Stimulated activated CD8-positive, alpha-beta memory T cell treated with anti-CD3 and anti-CD28 coated beads, Interleukin-4, amount 100 ng/mL, for 1 hour (primary cell): Measurements from ENCODE around the gene CHKA.

ENCODE experiments used
- DNase-seq, 2 donors: peaks; one replicate each; pipeline ENCODE4 v3.0.0-alpha.2; 2020; ENCODE audit warnings: low read depth in 2 of 2, low spot score in 1 of 2

The CHKA gene

DNA sequence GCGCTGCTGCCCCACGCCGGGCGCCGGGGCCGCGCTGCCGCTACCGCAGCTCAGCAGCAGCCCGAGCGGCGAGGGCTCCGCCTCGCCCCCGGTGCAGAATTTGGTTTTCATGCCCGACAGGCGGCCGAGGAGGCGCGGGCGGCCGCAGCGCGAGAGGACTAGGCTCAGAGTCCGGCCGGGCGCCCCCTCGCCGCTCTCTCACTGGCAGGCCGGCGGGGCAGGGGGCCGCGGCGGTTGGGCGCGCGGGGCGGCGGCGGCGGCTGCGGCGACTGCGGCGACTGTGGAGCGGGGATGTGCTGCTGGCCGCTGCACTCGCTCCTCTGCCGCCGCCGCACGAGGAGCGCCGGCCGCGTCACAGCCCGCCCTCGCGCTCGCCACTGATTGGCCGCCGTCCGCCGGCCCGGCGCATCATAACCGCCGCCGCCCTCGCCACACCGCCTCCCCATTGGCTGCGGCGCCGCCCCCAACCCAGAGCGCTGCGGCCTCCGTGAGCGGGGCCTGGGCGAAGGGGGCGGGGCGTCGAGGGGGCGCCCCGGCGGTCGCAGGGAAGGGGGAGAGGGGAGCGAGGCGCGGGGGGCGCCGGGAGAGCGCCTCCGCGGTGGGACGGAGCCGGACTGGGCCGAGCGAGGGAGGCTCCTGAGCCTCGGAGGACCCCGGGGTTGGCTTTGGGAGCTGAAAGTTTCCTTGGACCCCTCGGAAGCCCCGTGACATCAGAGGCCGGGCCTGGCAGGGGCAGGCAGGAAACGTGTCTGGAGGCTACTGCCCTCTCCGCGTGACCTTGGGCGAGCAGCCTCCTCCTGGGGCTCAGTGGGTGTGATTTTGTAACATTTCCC lies at the start of gene CHKA:
Gene CHKA, minus strand, starts transcription at position 322 of the 833 bp plus-strand sequence. Its CDS starts 211 bp downstream, at position 111.
- peak; percentile 62 to 68 for DNase-seq

- DNase-seq = no peak
Observed at GRCh38 chr11:68169442-68169841, 48.3 kb upstream of the CHKA start.

DNA sequence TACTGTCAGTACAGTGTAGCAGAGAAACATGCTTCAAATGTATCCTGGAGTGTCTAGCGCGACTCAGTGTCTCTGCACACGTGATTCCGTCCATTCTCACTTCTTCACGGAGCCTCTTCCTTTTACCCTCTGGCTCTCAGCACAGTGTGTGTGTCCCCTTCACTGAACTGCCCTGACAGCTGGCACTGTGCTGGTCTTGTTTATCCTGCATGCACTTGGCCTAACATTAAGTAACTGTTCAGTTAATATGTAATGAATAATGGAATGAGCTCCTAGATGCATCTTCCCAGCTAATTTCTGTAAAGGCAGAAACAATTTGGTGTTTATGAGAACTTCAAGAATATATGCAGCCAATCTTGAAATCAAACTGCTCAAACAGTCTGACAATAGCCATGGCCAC lies 47.5 kb upstream of the CHKA start:
- no peak for DNase-seq

DNA sequence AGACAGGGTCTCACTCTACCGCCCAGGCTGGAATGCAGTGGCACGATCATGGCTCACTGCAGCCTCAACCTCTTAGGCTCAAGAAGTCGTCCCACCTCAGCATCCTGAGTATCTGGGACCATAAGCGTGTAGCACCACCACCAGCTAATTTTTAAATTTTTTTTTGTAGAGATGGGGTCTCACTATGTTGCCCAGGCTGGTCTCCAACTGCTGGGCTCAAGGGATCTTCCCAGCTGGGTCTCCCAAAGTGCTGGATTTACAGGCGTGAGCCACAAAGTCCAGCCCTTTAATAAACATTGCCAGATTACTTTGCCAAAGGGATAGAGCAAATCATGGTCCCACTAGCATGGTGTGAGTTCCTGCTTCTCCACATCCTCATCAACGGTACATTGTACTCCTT lies 46.3 kb upstream of the CHKA start:
- no peak for DNase-seq

- DNase-seq = no peak
Observed at GRCh38 chr11:68166969-68167368, 45.8 kb upstream of the CHKA start.

DNA sequence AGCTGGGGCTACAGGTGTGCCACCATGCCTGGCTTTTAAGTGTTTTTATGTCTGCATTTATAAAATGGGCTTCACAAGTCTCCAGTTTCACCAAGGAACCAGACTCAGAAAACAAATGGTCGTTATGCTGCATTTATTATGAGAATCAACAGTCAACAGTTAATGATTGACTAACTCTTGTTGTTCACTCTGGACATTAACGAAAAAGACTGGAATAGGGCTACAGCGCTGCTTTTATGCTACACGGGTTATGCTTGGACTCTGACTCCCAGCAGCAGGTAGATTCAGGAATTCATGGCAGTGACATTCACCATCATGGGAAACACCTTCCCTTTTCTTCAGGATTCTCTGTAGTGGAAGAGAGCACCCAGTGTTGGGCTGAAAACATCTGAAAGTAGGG lies 44.4 kb upstream of the CHKA start:
- DNase-seq = no peak

GRCh38 chr11:68164437-68164836 lies 43.2 kb upstream of the CHKA start:
- no peak for DNase-seq

DNA sequence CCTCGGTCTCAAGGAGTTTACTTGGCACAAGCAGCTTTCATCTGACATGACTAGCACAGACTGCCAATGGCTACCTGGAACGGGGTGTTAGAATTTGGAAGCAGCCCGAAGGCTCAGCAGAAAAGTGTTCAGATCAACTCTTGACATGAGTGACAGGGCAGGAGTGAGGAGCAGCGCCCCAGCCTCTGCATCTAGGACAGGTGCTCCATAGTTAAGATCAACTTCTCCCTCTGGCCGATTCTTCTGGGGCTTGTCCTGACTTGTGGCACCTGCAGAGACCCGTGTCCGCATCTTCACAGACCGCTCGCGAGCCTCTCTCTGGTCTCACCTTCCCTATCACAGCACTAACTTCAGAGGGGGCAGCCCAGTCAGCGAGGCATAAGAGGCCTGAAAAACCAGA lies 42.5 kb upstream of the CHKA start:
- DNase-seq = no peak

DNA sequence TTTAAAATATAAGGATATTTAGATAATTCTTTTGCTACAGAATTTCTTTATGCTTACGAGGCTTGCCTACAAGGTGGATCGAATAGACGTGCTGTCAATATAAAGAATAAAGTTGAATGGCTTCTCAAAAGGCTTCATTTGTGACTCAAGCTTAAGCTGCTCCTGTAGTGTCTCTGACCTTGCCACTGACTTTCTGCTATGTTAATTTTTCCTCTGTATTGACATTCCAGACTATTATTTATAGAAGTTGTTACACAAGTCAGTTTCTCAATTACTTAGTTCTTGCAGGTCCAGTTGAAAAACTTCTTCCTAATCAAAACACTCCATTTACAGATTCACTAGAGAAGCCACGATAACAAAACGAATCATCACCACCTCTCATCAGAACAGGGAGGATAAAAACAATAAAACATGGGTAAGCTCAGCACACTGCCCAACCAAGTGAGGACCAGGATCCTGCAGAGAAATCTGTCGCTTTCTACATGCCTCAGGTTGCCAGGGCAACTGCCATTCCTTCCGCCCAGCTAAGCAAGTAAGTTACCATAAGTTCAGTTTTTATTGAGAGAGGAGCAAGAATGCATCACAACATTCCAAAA lies 39.0 kb upstream of the CHKA start:
- no peak for DNase-seq

GRCh38 chr11:68159665-68160064 lies 38.5 kb upstream of the CHKA start:
- no peak for DNase-seq

DNA sequence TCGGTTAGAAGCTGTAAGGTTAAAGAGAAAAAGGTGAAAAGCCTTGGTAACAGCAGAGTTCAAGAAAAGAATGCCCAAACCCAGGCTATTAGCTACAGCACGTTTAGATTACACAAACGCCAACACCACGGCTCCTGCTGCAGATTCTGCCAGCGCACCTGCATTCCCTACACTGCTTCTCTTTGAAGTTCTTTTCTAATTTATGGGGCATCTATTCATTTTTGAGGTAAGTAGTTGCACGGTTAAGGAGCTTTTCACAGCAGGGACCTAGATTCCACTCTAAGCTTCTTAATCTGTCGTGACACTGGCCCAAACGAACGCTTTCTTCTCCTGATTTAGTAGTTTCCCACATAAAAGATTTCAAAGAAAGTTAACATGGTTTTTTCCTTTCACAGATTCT lies 38.0 kb upstream of the CHKA start:
- DNase-seq = no peak

DNA sequence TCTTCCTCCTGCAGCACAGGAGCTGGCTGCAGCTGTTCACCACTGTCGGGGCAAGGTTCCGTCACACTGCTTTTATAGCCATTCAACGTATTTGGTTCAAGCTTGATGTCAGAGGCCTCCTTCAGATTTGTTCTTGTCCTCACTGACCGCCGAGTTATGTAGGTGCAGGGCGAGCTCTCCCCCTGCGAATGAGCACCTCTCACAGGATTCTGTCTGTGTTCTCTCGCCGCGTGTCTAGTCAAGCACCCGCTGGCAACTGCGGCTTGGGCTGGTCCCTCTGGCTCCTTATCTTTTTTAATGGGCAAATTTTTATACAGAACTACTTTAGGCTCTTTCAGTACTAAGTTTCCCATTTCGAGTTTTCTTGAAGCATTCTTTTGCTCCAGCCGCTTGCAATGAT lies 37.4 kb upstream of the CHKA start:
- no peak for DNase-seq

DNA sequence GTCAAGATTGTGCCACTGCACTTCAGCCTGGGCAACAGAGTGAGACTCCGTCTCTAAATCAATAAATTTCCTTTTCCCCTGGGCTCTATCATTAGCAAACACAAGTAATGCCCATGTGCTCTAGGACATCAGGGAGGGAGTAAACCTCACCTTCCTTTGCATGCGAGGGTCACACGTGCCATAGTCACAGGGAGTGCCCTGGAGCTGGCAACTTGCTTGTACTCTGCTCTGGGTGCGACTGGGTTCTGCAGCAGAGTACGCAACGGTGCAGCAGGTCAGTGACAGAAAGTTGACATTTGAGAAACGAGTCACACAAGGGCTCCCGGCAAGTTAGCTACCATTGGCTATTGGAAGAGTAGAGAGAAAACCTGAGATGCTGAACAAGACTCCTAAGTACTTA lies 32.6 kb upstream of the CHKA start:
- DNase-seq = no peak

DNA sequence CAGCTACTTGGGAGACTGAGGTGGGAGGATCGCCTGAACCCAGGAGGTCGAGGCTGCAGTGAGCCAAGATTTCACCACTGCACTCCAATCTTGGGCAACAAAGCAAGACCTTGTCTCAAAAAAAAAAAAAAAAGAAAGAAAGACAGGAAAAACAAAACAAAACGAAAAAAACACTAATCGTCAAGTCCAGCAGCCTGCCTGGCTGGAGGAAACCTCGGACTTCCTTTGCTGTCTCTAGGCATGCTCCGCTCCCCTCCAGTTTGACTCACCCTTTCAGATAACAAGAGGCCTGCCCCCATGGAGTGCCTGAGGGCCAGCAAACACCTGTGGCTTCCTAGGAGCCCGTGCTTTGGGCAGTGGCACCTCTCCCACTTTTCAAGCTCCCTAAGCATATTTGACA lies 28.8 kb upstream of the CHKA start:
- no peak for DNase-seq

- no peak for DNase-seq
Observed at GRCh38 chr11:68149417-68149816, 28.2 kb upstream of the CHKA start.

GRCh38 chr11:68148879-68149278 lies 27.7 kb upstream of the CHKA start:
- DNase-seq = no peak

- no peak for DNase-seq
Observed at GRCh38 chr11:68148071-68148805, 27.1 kb upstream of the CHKA start.

DNA sequence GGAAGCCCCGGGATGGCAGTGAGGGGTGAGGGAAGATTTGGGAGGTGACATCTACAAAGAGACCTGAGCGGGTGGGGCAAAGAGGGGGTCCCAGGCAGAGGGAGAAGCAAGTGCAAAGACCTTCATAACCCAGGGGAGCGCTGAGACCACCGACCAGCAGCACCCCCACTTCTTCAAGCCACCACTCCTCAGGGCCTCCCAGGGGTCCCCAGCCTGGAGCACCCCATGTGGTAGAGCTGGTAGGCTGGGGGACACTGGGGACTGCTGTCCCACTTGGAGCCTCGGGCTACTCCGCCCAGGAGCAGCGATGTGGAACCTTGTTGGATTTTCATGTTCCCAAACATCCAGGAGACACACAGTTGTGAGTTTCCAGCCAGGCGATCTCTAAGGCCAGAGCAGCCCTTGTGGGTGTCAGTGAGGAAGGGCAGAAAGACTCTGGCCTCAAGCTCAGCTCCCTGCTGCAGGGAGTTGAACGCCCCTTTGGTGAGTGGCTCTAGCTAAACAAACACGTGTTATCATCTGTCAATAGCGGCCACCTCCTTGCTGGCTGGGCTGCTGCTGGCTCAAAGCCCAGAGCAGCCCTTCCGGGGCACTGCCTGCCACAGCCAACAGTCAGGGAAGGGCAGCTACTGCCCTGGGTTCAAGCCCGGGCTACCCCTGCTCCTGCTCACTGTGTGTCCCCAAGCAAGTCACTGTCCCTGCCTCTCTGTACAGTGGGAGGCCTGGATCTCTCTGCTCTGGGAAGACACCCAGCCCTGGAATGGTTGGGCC lies 25.7 kb upstream of the CHKA start:
- DNase-seq = no peak

GRCh38 chr11:68146010-68146540 lies 24.9 kb upstream of the CHKA start:
- no peak for DNase-seq

DNA sequence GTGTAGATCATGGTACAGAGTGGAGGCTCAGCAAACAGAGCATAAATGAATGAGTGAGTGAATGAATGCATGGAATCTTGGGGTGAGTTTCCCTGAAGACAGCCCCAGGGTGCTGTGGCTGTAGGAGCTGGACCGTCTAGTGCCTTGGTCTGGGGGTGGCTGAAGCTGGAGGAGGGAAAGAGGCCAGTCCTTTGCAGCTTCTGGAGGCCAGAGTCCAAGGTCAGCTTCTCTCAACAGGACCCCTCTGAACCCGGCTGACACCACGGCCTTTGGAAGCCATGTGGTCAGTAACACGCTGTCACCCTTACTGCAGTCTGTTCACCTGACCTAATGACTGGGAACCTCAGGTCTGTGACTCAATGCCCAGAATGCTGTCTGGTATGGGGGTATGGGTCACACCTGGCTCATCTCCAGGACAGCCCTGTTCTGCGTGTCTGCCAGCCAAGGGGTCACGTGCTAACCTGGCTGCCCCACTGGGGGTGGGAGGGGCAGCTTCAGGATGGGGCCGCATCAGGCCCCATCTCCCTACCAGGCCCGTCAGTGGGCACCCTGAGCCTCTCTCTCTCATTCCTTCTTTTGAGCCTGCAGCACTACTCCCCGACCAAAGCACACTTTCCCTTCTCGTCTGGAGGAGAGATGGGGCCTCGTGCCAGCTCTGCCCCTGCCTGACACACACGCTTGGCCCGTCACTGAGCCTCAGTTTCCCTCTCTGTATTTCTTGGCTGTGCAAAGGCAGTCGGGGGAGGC lies 24.1 kb upstream of the CHKA start:
- DNase-seq = no peak

DNA sequence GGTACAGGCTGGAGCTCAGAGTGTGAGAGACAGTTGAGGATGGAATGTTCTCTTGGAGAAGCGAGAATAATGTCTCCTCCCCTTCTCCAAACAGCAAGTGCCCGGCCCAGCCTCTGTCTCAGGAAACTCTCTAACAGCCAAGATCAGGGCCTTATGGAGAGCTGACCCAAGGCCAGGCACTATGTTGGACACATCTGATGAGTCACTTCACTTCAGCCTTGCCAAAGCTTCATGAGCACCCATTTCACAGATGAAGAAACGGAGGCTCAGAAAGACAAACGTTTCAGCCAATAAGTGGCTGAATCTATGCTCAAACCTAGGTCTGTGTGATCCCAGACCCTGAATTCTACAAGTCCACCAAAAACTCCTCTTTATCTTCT lies 22.1 kb upstream of the CHKA start:
- DNase-seq = no peak
